Gastrocnemius medialis (tissue), 4 donors: ENCODE results near the gene CCT7.

ENCODE experiments used
- POLR2A ChIP-seq, 2 donors: fragments of 450-650 bp; IDR thresholded peaks; one replicate each; pipeline ENCODE4 v1.6.1; 2017; ENCODE audit warnings: antibody characterized with exemption in 2 of 2, mild to moderate bottlenecking in 2 of 2, moderate library complexity in 2 of 2
- TF ChIP-seq, protein P1 (sequence below), 5 experiments: fragments of 450-650 bp in 3 of 5; fragments of 200-600 bp in 2 of 5; sonication (generic) in 2 of 5; IDR thresholded peaks in 4 of 5; conservative IDR thresholded peaks in 1 of 5; 1 replicate in 4 of 5; 2 replicates in 1 of 5; pipeline ENCODE4 v1.5.1; 2016 to 2019; ENCODE audit warnings: antibody characterized with exemption in 5 of 5, mild to moderate bottlenecking in 3 of 5, moderate library complexity in 3 of 5

DNA sequence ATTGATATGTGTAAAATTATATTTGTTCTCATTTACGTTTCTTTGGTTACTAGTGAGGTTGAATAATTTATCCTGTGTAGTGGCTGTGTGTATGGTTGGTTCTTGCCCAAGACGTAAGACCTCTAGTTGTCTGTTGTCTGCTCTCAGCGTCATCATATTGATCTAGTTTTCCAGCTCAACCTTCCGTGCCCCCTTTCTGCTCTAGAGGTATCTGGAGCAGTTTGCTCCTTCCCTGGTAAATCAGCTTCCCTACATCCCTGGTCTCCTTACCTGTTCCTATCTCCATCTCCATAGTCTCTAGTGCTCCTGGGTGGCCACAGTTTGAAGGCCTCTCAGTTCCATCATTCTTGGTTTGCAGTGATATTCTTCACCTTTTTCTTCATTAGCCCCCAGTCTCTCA is 18.9 kb upstream of the CCT7 start:
- TF ChIP-seq POLR2A (IDR thresholded peaks at IDR 0.05): no peak
- TF ChIP-seq, protein P1, sequence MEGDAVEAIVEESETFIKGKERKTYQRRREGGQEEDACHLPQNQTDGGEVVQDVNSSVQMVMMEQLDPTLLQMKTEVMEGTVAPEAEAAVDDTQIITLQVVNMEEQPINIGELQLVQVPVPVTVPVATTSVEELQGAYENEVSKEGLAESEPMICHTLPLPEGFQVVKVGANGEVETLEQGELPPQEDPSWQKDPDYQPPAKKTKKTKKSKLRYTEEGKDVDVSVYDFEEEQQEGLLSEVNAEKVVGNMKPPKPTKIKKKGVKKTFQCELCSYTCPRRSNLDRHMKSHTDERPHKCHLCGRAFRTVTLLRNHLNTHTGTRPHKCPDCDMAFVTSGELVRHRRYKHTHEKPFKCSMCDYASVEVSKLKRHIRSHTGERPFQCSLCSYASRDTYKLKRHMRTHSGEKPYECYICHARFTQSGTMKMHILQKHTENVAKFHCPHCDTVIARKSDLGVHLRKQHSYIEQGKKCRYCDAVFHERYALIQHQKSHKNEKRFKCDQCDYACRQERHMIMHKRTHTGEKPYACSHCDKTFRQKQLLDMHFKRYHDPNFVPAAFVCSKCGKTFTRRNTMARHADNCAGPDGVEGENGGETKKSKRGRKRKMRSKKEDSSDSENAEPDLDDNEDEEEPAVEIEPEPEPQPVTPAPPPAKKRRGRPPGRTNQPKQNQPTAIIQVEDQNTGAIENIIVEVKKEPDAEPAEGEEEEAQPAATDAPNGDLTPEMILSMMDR (IDR thresholded peaks at IDR 0.05 in 4 of 5, conservative IDR thresholded peaks at IDR 0.05 in 1 of 5): no peak
